ENCODE measurements around the gene C1orf50.

The C1orf50 gene

GRCh38 chr1:42786097-42786496, 19.0 kb downstream of the C1orf50 start:
- Histone ChIP-seq H3K27me3 (ENCODE audit: control insufficient read depth, insufficient read depth, low read length) (no peaks in the 10 kb centered on the region), H3K4me3 (ENCODE audit: low read depth, low read length) (no peak overlapping the region), H3K4me1 (no peaks in the 10 kb centered on the region), H2AFZ (no peak overlapping the region), H3K9ac (no peak overlapping the region), H3K27ac (no peak overlapping the region), H3K36me3 (ENCODE audit: control insufficient read depth, insufficient read depth, low read length) (no peaks in the 10 kb centered on the region), H3K4me2 (ENCODE audit: low read length) (no peak overlapping the region), H3K79me2 (no peaks in the 10 kb centered on the region), H3K9me3 (ENCODE audit: control insufficient read depth, low read length) (no peaks in the 10 kb centered on the region)
- TF ChIP-seq, protein P1, sequence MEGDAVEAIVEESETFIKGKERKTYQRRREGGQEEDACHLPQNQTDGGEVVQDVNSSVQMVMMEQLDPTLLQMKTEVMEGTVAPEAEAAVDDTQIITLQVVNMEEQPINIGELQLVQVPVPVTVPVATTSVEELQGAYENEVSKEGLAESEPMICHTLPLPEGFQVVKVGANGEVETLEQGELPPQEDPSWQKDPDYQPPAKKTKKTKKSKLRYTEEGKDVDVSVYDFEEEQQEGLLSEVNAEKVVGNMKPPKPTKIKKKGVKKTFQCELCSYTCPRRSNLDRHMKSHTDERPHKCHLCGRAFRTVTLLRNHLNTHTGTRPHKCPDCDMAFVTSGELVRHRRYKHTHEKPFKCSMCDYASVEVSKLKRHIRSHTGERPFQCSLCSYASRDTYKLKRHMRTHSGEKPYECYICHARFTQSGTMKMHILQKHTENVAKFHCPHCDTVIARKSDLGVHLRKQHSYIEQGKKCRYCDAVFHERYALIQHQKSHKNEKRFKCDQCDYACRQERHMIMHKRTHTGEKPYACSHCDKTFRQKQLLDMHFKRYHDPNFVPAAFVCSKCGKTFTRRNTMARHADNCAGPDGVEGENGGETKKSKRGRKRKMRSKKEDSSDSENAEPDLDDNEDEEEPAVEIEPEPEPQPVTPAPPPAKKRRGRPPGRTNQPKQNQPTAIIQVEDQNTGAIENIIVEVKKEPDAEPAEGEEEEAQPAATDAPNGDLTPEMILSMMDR (IDR thresholded peaks at IDR 0.05), result no peak

DNA sequence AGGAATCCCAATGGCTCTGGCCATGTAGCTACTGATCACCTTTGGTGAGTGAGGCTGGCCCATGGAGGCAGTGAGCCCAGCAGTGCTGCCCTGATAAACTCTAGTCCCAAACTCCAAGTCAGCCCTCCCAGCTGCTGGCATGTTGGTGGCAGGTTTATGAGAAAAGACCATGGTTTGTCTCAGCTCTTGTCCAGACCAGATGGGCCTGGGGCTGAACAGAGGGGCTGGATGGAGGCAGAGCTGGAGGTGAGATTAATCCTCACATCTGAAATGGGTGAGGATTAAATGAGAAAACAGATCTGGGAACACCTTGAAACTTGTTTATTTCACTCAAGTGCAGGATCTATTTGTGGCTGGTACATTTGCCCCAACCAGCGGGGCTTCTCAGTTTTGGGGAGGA, 21.0 kb downstream of the C1orf50 start:
- H3K36me3 ChIP-seq (ENCODE audit: control insufficient read depth, insufficient read depth, low read length), result no peaks in the 10 kb centered on the region
- peaks cover 4% of the 10 kb centered on the region for H3K4me1 ChIP-seq
- no peak overlapping the region for H3K4me2 ChIP-seq (ENCODE audit: low read length)
- H3K27ac ChIP-seq, result no peak overlapping the region
- H3K27me3 ChIP-seq (ENCODE audit: control insufficient read depth, insufficient read depth, low read length), result no peaks in the 10 kb centered on the region
- H3K4me3 ChIP-seq (ENCODE audit: low read depth, low read length), result no peak overlapping the region
- no peak overlapping the region for H3K9ac ChIP-seq
- H2AFZ ChIP-seq, result no peak overlapping the region
- H3K9me3 ChIP-seq (ENCODE audit: control insufficient read depth, low read length), result no peaks in the 10 kb centered on the region
- H3K79me2 ChIP-seq, result no peaks in the 10 kb centered on the region
- TF ChIP-seq, protein P1 (IDR thresholded peaks at IDR 0.05), result no peak

DNA sequence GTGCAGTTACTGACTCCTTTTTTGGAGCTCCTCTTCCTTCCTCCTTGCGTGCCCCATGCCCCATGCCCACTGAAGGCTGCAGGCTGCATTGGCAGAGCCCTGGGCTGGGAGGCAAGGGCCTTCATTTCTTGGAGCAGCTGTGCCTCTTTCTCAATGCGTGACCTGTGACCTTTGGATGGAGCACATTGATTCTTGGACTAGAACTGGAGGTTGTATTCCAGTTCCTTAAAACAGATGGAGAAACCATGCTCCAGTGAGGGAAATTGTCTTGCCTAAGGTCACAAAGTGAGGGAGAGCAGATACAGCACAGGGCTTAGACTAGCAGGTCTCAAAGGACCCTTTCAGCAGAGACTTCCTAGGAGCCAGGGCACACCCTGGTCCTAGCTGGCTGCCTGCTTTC, 26.8 kb downstream of the C1orf50 start:
- TF ChIP-seq, protein P1 (IDR thresholded peaks at IDR 0.05), result no peak
- no peak overlapping the region for H3K4me2 ChIP-seq (ENCODE audit: low read length)
- peaks cover 4% of the 10 kb centered on the region for H3K4me1 ChIP-seq
- H3K79me2 ChIP-seq, result no peaks in the 10 kb centered on the region
- no peak overlapping the region for H3K27ac ChIP-seq
- no peaks in the 10 kb centered on the region for H3K36me3 ChIP-seq (ENCODE audit: control insufficient read depth, insufficient read depth, low read length)
- no peak overlapping the region for H3K4me3 ChIP-seq (ENCODE audit: low read depth, low read length)
- no peaks in the 10 kb centered on the region for H3K27me3 ChIP-seq (ENCODE audit: control insufficient read depth, insufficient read depth, low read length)
- no peak overlapping the region for H2AFZ ChIP-seq
- H3K9me3 ChIP-seq (ENCODE audit: control insufficient read depth, low read length), result no peaks in the 10 kb centered on the region
- H3K9ac ChIP-seq, result no peak overlapping the region

- no peaks in the 10 kb centered on the region for H3K36me3 ChIP-seq (ENCODE audit: control insufficient read depth, insufficient read depth, low read length)
- no peak overlapping the region for H2AFZ ChIP-seq
- TF ChIP-seq, protein P1 (IDR thresholded peaks at IDR 0.05), result no peak
- peaks cover 4% of the 10 kb centered on the region for H3K4me1 ChIP-seq
- no peaks in the 10 kb centered on the region for H3K79me2 ChIP-seq
- H3K27me3 ChIP-seq (ENCODE audit: control insufficient read depth, insufficient read depth, low read length), result no peaks in the 10 kb centered on the region
- no peak overlapping the region for H3K4me3 ChIP-seq (ENCODE audit: low read depth, low read length)
- no peaks in the 10 kb centered on the region for H3K9me3 ChIP-seq (ENCODE audit: control insufficient read depth, low read length)
- no peak overlapping the region for H3K9ac ChIP-seq
- H3K4me2 ChIP-seq (ENCODE audit: low read length), result no peak overlapping the region
- H3K27ac ChIP-seq, result no peak overlapping the region
These were observed 30.4 kb downstream of the C1orf50 start for GRCh38 chr1:42797414-42797813.

DNA sequence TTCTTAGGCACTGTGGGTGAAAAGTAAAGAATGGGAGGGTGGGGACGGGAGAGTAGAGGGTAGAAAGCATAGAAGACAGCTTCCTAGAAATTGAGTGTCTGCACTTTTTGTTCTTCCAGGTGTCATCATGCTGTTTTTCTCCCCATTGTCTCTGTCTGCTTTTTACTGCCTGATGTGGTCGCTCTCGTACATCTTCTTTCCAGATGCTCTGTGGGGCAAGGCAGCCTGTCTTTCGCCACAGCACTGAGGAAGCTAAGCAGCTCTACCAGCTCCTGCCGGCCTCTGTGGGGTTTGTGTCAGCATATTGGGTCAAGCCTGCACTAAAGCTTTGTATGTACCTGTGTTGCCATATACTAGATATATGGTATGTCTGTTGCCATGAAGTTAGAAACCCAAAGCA, 30.9 kb downstream of the C1orf50 start:
- H3K79me2 ChIP-seq, result no peaks in the 10 kb centered on the region
- no peak overlapping the region for H3K27ac ChIP-seq
- H3K9ac ChIP-seq, result no peak overlapping the region
- TF ChIP-seq, protein P1 (IDR thresholded peaks at IDR 0.05), result no peak
- H3K4me2 ChIP-seq (ENCODE audit: low read length), result no peak overlapping the region
- H2AFZ ChIP-seq, result no peak overlapping the region
- H3K4me3 ChIP-seq (ENCODE audit: low read depth, low read length), result no peak overlapping the region
- H3K36me3 ChIP-seq (ENCODE audit: control insufficient read depth, insufficient read depth, low read length), result no peaks in the 10 kb centered on the region
- no peaks in the 10 kb centered on the region for H3K9me3 ChIP-seq (ENCODE audit: control insufficient read depth, low read length)
- peaks cover under 1% of the 10 kb centered on the region for H3K4me1 ChIP-seq
- no peaks in the 10 kb centered on the region for H3K27me3 ChIP-seq (ENCODE audit: control insufficient read depth, insufficient read depth, low read length)

All from parathyroid adenoma (tissue), 2 donors.